Dermis blood vessel endothelial cell (primary cell): Measurements from ENCODE around the gene PROC. TPM values are rescaled to one million over a fixed set of nuclear protein-coding genes. Genes with fewer than 3 reads are reported as not detected.

Source experiments
- DNase-seq: peaks from one replicate; pipeline ENCODE4 v3.0.0; 2010
- total RNA-seq: library from RNA; depleted of rRNA; stranded (reverse); fragments of >200 nt; gene quantifications from 2 replicates; pipeline ENCODE4 v1.2.3, GENCODE V29; 2014

The PROC gene
- 0.17 TPM in 1 of 2 replicates, not detected in the other for total RNA-seq

- DNase-seq, result no peak
Measured at GRCh38 chr2:127418300-127419111, at the start of gene PROC. TSS of gene PROC (plus strand) at chr2:127418427. CDS start at chr2:127419943, 1,516 bp downstream.

GRCh38 chr2:127370010-127370409 is 48.2 kb upstream of the PROC start:
- no peak for DNase-seq

DNA sequence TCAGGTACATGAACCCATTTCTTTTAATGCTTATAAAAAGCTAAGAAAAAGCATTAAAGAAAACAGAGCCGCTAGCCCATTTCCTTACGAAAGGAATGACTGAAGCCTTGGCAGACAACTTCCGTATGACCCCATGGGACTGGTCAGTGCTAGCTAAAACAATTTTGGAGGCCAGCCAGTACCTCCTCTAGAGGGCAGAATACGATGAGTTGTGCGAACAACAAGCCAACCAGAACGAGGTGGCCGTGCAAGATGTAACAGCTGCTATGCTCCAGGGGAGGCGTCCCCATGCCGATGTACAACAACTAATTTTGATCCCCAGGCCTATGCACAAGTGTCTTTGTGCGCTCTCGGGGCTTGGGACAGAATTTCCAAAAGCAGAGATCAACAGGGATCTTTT is 47.2 kb upstream of the PROC start:
- no peak for DNase-seq

- DNase-seq, result no peak
Measured at GRCh38 chr2:127373362-127374083, 44.7 kb upstream of the PROC start.

DNA sequence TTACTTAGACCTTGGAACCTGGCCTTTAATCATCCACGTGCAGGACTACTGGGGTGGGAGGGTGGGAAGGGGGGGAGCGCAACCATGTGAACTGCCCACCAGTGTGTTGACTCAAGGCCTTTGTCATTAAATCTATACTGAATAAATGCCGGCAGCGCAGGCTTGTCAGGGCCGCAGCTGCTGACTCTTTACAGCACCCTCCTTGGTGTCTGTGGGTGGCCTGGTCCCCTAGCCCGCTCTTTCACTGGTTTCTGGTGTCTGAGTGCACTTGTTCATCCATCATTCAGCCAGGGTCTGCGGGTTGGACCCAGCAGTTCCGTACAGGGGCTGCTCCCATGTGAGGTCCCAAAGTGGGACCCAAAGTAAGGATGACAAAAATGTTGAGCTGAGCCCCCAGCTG is 42.0 kb upstream of the PROC start:
- no peak for DNase-seq

DNA sequence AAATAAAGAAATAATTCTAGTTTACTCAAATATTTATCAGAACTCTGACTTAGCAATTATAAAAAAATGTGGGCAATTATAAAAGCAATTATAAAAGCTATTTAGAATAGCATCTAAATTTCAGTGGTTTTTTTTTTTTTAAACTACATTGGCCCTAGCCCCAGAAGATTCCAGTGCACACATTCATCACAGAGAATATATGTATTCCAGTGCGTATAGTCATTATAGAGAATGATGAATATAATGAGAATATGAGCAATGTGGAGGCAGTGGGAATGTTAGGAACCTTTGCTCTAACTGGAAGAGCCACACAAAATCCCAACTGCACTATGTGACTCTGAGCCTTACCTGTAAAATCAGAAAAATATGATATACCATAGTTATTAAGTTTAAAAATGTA is 41.0 kb upstream of the PROC start:
- DNase-seq, result no peak

DNA sequence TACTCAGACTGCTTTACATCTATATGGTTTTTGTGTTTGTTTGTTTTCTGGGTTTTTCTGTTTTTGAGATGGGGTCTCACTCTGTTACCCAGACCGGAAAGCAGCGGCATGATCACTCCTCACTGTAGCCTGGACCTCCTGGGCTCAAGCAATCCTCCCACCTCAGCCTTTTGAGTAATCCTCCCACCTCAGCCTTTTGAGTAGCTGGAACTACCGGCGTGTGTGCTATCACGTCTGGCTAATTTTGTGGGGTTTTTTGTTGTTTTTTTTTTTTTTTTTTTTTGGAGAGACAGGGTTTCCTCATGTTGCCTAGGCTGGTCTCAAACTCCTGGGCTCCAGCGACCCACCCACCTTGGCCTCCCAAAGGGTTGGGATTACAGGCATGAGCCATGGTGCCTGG is 39.5 kb upstream of the PROC start:
- no peak for DNase-seq

- no peak for DNase-seq
Measured at GRCh38 chr2:127379712-127380355, 38.4 kb upstream of the PROC start.

DNA sequence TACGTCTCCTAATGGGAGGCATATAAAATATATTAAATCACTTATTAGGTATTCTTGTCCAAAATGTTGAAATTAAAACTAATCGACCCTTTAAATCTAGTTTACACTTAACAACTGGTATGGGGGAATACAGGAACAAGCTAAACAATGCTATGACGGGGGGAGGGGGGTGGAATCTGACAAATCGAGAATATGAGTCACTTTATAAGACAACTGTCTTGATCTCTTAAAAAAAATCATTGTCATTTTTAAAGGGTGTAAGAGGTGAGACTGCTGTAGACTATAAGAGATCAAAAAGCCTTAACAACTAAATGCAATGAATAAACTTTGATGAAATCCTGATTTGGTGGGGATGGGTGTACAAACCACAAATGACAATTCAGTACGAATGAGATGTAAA is 36.5 kb upstream of the PROC start:
- DNase-seq, result no peak

DNA sequence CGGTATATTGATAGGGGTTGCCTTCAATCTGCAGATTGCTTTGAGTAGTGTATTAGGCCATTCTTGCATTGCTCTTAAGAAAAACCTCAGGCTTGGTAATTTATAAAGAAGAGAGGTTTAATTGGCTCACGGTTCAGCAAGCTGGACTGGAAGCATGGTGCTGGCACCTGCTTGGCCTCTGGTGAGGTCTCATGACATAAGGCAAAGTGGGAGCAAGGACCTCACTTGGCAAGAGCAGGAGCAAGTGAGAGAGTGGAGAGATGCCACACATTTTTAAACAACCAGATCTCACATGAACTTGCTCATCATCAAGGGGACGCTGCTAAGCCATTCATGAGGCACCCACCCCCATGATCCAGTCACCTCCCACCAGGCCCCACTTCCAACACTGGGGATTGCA is 35.4 kb upstream of the PROC start:
- no peak for DNase-seq

DNA sequence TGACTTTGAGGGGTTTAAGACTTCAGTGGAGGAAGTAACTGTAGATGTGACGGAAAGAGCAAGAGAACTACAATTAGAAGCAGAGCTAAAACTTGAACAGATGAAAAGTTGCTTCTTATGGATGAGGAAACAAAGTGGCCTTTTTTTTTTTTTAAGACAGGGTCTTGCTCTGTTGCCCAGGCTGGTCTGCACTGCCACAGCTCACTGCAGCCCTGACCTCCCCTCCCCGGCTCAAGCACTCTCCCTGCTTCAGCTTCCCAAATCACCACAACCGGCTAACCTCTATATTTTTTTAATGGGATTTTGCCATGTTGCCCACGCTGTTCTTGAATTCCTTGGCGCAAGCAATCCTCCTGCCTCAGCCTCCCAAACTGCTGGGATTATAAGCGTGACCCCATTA is 33.7 kb upstream of the PROC start:
- DNase-seq, result no peak

GRCh38 chr2:127386246-127386645 is 32.0 kb upstream of the PROC start:
- DNase-seq, result no peak

DNA sequence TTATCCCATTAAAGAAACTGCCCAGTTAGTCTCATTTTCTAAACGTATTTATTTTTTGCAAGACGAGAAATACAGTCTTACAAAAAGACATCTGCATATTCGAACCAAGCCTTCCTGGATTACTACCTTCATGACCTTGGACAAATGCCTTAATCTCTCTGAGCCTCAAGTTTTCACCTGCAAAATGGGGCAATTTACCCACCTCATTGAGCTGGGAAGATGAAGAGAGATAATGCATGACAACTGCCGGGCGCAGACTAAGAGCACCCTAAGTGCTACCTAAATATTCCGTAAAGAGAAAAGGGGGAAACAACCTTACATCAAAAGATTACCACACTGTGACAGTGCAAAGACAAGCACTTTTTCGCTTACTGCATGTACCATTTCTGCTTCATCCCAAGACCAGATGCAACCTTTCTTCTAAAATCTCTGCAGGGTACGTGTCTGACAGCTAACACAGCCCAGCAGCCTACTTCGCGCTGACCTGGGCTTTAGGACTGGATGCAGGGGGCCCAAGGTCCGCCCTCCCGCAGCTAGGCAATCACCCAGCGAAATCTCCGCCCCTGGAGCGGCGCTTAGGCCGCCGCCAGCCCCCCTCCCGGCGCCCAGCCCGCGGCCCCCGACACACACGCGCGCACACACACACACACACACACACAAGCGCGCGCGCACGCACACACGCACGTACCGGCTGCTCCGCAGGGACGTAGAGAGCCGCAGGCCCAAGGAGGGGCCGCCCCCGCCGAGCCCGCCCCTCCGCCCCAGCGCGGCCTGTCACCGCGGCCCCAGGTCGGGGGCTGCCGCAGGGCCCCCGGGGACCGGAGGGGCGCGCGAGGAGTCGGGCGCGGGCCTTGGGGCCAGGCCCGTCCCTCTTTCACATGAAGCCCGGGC is 31.2 kb upstream of the PROC start:
- peak; percentile 93 for DNase-seq

DNA sequence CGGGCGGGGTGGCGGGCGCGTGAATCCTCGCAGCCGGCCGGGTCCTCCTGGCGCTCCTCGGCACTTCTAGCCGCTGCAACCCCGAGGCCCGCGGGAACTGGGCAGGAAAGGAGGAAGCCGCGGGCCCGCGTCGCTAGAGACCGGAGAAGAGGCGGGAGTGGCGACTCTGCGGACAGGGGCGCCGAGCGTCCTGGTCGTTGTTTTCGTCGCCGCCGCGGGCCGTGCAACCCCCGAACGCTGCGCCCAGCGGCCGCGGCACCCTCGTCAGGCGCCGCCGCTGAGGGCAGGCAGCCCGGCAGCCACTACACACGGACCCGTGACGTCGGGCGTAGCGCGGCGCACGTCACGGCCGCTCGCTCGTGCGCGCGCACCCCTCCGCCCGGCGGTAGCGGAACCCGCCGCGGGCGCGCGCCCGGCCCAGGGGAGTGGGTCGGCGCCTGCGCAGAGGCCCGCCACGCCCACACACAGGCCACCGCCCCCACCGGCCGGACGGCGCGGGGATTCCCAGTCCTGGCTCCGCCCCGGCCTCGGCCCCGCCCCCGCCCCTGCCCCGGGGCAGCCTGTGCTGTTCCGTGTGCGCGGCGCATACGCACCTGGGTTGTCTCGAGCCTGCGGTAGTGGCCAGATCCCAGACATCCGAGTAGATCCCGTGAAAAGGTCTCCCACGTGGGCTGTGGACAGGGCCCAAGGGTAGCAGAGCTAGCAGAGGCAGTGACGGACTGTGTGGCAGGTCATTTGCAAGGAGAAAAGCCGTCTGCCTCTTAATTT is 30.4 kb upstream of the PROC start, which contains the start of gene MAP3K2:
Gene MAP3K2 (minus strand): TSS at position 321 of the 768 bp plus-strand sequence. CDS start 44,846 bp downstream, outside the sequence.
- peak; percentile 95 for DNase-seq

DNA sequence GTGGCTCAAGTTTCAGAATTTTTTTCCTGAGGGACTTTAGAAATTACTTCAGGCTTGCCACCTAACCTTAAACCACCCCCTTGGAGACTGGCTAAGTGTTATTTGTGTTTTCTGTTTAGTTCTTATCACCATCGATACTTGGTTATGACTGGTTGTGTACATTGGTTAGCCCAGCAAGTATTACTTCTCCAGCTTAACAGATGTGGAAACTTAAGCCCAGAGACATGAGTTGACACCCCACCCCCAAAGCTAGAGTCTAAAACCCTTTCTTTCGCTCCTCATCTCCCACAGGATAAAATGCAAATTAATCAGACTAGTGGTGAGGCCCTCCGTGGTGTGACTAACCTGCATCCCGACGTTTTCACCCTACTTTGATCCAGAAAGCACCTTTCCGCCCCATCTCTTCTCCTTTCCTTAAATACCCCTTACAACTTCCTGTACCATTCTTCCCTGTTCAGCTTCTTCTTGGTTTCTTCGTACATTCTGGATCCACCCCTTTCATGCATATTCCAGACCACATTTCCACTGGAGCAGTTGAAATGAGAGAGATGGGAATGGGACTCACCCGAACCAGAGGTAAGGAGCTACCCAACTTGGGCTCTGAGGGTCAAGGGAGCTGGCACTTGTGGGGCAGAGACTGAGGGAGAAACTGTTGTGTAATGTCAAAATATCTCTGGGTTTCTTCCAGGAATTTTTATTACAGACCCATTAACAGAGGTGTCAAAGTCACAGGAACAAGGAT is 29.6 kb upstream of the PROC start:
- DNase-seq, result no peak

DNA sequence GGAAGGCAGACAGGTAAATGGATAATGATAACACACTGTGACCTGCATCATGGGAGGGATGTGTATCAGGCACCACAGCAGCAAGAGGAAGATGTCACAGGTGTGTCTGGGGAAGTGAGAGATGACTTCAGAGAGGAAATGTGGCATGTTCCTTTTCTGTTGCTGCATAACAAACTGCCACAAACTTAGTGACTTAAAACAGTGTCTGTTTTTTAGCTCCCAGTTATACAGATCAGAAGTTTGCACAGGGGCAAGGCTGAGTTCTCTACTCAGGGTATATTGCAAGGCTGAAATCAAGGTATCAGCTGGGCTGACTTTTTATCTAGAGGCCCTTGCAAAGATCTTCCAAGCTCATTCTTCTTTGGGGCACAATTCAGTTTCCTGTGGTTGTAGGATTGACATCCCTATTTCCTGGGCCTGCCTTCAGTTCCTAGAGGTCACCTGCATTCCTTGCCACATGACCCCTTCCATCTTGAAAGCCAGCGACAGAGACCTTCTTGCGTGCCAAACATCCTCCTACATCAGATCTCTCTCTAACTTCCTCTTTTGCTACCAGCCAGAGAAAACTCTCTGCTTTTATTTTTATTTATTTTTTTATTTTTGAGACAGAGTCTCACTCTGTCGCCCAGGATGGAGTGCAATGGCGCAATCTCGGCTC is 28.3 kb upstream of the PROC start:
- DNase-seq, result no peak

GRCh38 chr2:127392133-127392827 is 25.9 kb upstream of the PROC start:
- DNase-seq, result no peak

DNA sequence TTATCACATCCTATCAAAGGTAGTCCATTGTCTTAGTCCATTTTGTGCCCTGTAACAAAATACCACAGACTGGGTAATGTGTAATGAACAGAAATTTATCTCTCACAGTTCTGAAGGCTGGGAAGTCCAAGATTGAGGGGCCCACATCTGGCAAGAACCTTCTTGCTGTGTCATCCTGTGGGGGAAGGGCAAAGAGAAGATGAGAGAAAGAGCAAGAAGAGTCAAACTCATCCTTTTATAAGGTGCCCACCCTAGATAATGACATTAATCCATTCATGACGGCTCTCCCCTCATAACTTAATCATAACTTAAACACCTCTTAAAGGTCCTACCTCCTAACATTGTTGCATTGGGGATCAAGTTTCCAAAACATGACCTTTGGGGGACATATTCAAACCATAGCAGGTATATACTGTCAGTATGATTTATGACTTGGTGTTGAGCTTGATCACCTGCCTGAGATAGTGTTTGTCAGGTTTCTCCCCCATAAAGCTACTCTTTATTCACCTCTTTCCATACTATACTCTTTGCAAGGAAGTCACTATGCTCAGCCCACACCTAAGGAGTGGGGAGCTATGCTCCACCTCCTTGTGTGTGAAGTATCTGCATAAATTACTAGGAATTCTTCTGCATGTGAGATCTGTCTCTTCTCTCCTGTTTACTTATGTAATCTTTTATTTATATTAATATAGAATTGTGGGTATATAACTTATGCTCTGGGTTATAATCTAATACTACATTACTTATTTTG is 25.2 kb upstream of the PROC start:
- no peak for DNase-seq

DNA sequence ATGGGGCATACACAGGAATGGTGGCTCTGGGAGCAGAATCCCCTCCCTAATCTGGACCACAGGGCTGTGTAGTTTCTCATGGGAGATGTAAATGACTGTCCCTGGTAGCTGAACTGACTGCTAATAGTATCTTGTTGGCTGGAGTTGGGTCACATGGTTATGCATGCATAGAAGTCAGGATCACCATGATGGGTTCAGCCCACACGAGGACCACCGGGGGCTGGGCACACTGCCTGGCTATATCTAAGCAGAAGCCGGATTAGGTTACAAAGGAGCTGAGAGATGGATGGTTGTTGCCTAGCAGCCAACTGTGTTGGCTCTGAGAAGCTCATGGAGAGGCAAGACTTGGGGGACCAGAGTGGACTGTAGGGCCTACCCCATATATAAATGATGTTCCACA is 23.7 kb upstream of the PROC start:
- DNase-seq, result no peak
